Thoracic aorta (tissue), 2 donors: ENCODE measurements around the gene NCAPG2. TPM values are rescaled to one million over a fixed set of nuclear protein-coding genes. Genes with fewer than 3 reads are reported as not detected.
A peak's percentile ranks its signal among the peaks of the same experiment; 100 is the strongest.

ENCODE experiments used
- ATAC-seq: fragments of 150-250 bp; one replicate; pipeline ENCODE4 v1.8.0; 2017; ENCODE audit warnings: low read depth; ENCODE audit not compliant: insufficient number of reproducible peaks, low FRiP score
- DNase-seq: peaks from one replicate; pipeline ENCODE4 v3.0.0-alpha.2; 2020; ENCODE audit warnings: low spot score
- H3K27ac ChIP-seq, 2 donors: fragments of 200-600 bp; sonication (generic); 1 replicate in 1 of 2; 2 replicates in 1 of 2; pipeline ENCODE4 v1.5.1; 2016; ENCODE audit warnings: mild to moderate bottlenecking in 2 of 2, moderate library complexity in 2 of 2
- H3K27me3 ChIP-seq: fragments of 200-600 bp; sonication (generic); replicated peaks from 2 replicates; pipeline ENCODE4 v1.6.0; 2016; ENCODE audit warnings: mild to moderate bottlenecking; ENCODE audit not compliant: insufficient read depth
- H3K36me3 ChIP-seq: fragments of 200-600 bp; sonication (generic); one replicate; pipeline ENCODE4 v1.5.1; 2016
- H3K4me1 ChIP-seq, 2 donors: fragments of 200-600 bp; sonication (generic); 1 replicate in 1 of 2; 2 replicates in 1 of 2; pipeline versions ENCODE4 v1.5.1 to v1.6.0; 2016; ENCODE audit warnings: low read depth in 2 of 2, mild to moderate bottlenecking in 1 of 2; ENCODE audit not compliant: control insufficient read depth in 1 of 2
- H3K4me3 ChIP-seq: fragments of 200-600 bp; sonication (generic); 2 replicates; pipeline ENCODE4 v1.5.1; 2016; ENCODE audit warnings: mild to moderate bottlenecking
- H3K9me3 ChIP-seq: fragments of 200-600 bp; sonication (generic); 2 replicates; pipeline ENCODE4 v1.5.1; 2016
- CTCF ChIP-seq: fragments of 200-600 bp; sonication (generic); IDR thresholded peaks from one replicate; pipeline ENCODE4 v1.5.1; 2019; ENCODE audit warnings: antibody characterized with exemption
- total RNA-seq, 2 donors: library from RNA; depleted of rRNA; stranded (reverse); fragments of >200 nt; gene quantifications; one replicate each; pipeline versions ENCODE4 v1.1.0 to v1.2.3, GENCODE V29; 2016

NCAPG2 gene
- total RNA-seq, 2 donors from 2014 or later: 4.1 to 8.4 TPM

GRCh38 chr7:158745057-158745715 is 40.6 kb upstream of the NCAPG2 start:
- DNase-seq (no peak), ATAC-seq (no peak)
- Histone ChIP-seq H3K4me3 (no peak overlapping the region), H3K36me3 (peaks cover 78% of the 10 kb centered on the region), H3K27ac (no peak overlapping the region), H3K4me1 (peaks cover 0 to 11% of the 10 kb centered on the region in 2 donors), H3K27me3 (no peaks in the 10 kb centered on the region), H3K9me3 (no peaks in the 10 kb centered on the region)
- TF ChIP-seq CTCF: no peak

DNA sequence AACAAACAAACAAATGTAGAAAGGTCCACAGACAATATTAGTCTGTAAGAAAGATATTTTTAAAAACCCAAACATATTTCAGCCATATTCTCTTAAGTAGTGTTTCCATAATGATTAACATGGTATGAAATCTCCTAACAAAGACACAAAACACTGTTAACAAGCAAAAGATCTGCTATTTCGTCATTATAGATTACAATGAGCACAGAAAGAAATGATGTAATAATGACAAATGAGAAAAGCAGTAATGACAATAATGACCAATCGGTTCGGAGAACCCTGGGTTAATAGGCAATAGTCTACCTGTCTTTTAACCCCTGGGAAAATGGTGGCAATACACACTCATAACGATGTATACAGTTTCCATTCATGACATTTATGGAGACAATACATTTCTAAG is 39.5 kb upstream of the NCAPG2 start:
- TF ChIP-seq CTCF: no peak
- Histone ChIP-seq H3K27me3 (no peaks in the 10 kb centered on the region), H3K9me3 (no peaks in the 10 kb centered on the region), H3K36me3 (peaks cover 82% of the 10 kb centered on the region), H3K27ac (no peak overlapping the region), H3K4me3 (no peak overlapping the region), H3K4me1 (peaks cover 0 to 11% of the 10 kb centered on the region in 2 donors)
- DNase-seq (no peak), ATAC-seq (no peak)

GRCh38 chr7:158743219-158743618 is 38.6 kb upstream of the NCAPG2 start:
- no peak for DNase-seq
- H3K27ac ChIP-seq: no peak overlapping the region
- H3K36me3 ChIP-seq: peaks cover 81% of the 10 kb centered on the region
- no peaks in the 10 kb centered on the region for H3K9me3 ChIP-seq
- H3K4me3 ChIP-seq: no peak overlapping the region
- H3K4me1 ChIP-seq: peaks cover 0 to 11% of the 10 kb centered on the region in 2 donors
- TF ChIP-seq CTCF: no peak
- no peak for ATAC-seq
- no peaks in the 10 kb centered on the region for H3K27me3 ChIP-seq

DNA sequence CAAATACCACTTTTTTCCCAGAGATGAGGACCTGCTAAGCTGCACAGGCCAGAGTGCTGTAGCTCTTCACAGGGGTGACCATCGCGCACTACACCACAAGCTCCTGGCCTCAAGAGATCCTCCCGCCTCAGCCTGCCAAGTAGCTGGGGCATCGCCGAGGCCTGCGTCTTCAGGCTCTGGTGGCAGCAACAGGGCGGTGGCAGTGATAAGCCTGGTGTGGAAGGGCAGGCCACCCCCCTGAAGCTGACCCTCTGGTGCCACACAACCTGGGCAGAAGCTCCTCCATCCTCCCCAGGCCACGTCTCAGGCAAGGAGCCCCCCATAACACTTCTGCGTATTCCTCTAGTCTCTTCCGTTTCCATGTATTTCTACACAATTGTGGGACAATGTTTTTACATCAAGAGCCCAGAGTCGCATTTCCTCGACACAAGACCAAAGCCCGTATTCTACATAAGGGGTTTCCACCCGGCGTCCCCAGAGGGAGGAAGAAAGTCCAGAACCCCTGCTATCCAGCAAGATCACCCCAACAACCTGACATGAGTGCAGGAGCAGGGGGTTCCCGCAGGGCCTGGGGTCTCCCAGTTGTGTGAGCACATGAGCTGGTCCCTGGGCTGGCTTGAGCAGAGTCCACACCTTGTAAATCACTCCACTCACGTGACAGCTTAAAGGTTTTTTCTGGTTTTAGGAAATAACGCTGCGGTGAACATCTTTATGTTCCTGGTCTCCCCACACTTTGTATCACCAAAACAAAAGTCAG is 37.6 kb upstream of the NCAPG2 start:
- Histone ChIP-seq H3K4me1 (peaks cover 0 to 11% of the 10 kb centered on the region in 2 donors), H3K36me3 (peaks cover 80% of the 10 kb centered on the region), H3K27ac (no peak overlapping the region), H3K27me3 (no peaks in the 10 kb centered on the region), H3K4me3 (no peak overlapping the region), H3K9me3 (no peaks in the 10 kb centered on the region)
- TF ChIP-seq CTCF: no peak
- ATAC-seq (no peak), DNase-seq (no peak)

- H3K4me3 ChIP-seq: no peak overlapping the region
- TF ChIP-seq CTCF: no peak
- H3K27ac ChIP-seq: peak overlapping the region; percentile 15 to 20
- no peaks in the 10 kb centered on the region for H3K9me3 ChIP-seq
- ATAC-seq (no peak), DNase-seq (no peak)
- peaks cover 0 to 11% of the 10 kb centered on the region in 2 donors for H3K4me1 ChIP-seq
- peaks cover 80% of the 10 kb centered on the region for H3K36me3 ChIP-seq
- no peaks in the 10 kb centered on the region for H3K27me3 ChIP-seq
Observed at GRCh38 chr7:158741294-158741666, 36.7 kb upstream of the NCAPG2 start.
